Activated CD4-positive, alpha-beta T cell treated with anti-CD3 and anti-CD28 coated beads, Interleukin-2, Interleukin-6, amounts not matched to agents 100 ng/mL and 50 ng/mL, durations not matched to agents 16 hours and 8 hours (primary cell): ENCODE data around the gene HSPA4.

Experiments
- DNase-seq: peaks from one replicate; pipeline ENCODE4 v3.0.0-alpha.2; 2020

The HSPA4 gene

GRCh38 chr5:133106761-133107572 lies 55.2 kb downstream of the HSPA4 start:
- DNase-seq, result peak; percentile 1

GRCh38 chr5:133108481-133108921 lies 56.7 kb downstream of the HSPA4 start:
- no peak for DNase-seq

- DNase-seq, result no peak
Observed at GRCh38 chr5:133109655-133110483, 58.1 kb downstream of the HSPA4 start.

GRCh38 chr5:133110709-133111108 lies 58.9 kb downstream of the HSPA4 start:
- DNase-seq, result no peak

- peak; percentile 87 for DNase-seq
Observed at GRCh38 chr5:133111299-133111698, 59.5 kb downstream of the HSPA4 start.

GRCh38 chr5:133112026-133112660 lies 60.3 kb downstream of the HSPA4 start:
- no peak for DNase-seq

GRCh38 chr5:133113331-133114061 lies 61.7 kb downstream of the HSPA4 start:
- DNase-seq, result peak; percentile 48

- DNase-seq, result no peak
Observed at GRCh38 chr5:133114166-133114932, 62.5 kb downstream of the HSPA4 start.

- no peak for DNase-seq
Observed at GRCh38 chr5:133114933-133115310, 63.1 kb downstream of the HSPA4 start.

GRCh38 chr5:133116601-133117000 lies 64.8 kb downstream of the HSPA4 start:
- no peak for DNase-seq

- DNase-seq, result no peak
Observed at GRCh38 chr5:133117166-133117911, 65.5 kb downstream of the HSPA4 start.

GRCh38 chr5:133117912-133118445 lies 66.2 kb downstream of the HSPA4 start:
- no peak for DNase-seq

- DNase-seq, result no peak
Observed at GRCh38 chr5:133118741-133119140, 66.9 kb downstream of the HSPA4 start.

GRCh38 chr5:133119233-133119711 lies 67.5 kb downstream of the HSPA4 start:
- no peak for DNase-seq

GRCh38 chr5:133120156-133120750 lies 68.4 kb downstream of the HSPA4 start:
- no peak for DNase-seq

GRCh38 chr5:133121080-133121479 lies 69.3 kb downstream of the HSPA4 start:
- DNase-seq, result no peak

GRCh38 chr5:133121611-133122150 lies 69.9 kb downstream of the HSPA4 start:
- DNase-seq, result no peak

- no peak for DNase-seq
Observed at GRCh38 chr5:133122711-133123110, 70.9 kb downstream of the HSPA4 start.

GRCh38 chr5:133123297-133123696 lies 71.5 kb downstream of the HSPA4 start:
- DNase-seq, result no peak

- DNase-seq, result no peak
Observed at GRCh38 chr5:133124891-133125290, 73.1 kb downstream of the HSPA4 start.
